Kidney (tissue), 14 donors: Measurements from ENCODE around the gene MCEE. TPM values are rescaled to one million over a fixed set of nuclear protein-coding genes. Genes with fewer than 3 reads are reported as not detected.
A peak's percentile ranks its signal among the peaks of the same experiment; 100 is the strongest.

Experiments
- DNase-seq, 5 donors: peaks; one replicate each; pipeline ENCODE4 v3.0.0-alpha.2; 2013 to 2020
- FAIRE-seq: peaks from 2 replicates; lab custom pipeline; 2012; peaks lifted over from hg19 to GRCh38; lab: Jason Lieb, UNC
- H3K27ac ChIP-seq, 2 donors: one replicate each; pipeline ENCODE4 v1.7.0; 2013; ENCODE audit warnings: low read depth in 2 of 2, low read length in 2 of 2, inconsistent platforms in 1 of 2
- H3K27me3 ChIP-seq: one replicate; pipeline ENCODE4 v1.7.1; 2013; ENCODE audit warnings: low read length, inconsistent platforms; ENCODE audit not compliant: control insufficient read depth, insufficient read depth
- H3K36me3 ChIP-seq, 3 donors: one replicate each; pipeline versions ENCODE4 v1.7.0 to v1.7.1; 2013; ENCODE audit warnings: low read length in 3 of 3, control low read depth in 1 of 3, inconsistent platforms in 1 of 3; ENCODE audit not compliant: insufficient read depth in 3 of 3, control insufficient read depth in 2 of 3
- H3K4me1 ChIP-seq, 3 donors: one replicate each; pipeline versions ENCODE4 v1.7.0 to v1.7.1; 2013; ENCODE audit warnings: low read length in 3 of 3, inconsistent platforms in 1 of 3, low read depth in 1 of 3; ENCODE audit not compliant: control insufficient read depth in 2 of 3, insufficient read depth in 2 of 3
- H3K4me3 ChIP-seq, 3 donors: one replicate each; pipeline versions ENCODE4 v1.7.0 to v1.8.1; 2013; ENCODE audit warnings: low read length in 3 of 3, control low read depth in 1 of 3, inconsistent platforms in 1 of 3
- H3K9ac ChIP-seq, 3 donors: one replicate each; pipeline versions ENCODE4 v1.7.0 to v1.7.1; 2013; ENCODE audit warnings: low read length in 3 of 3, control low read depth in 1 of 3, inconsistent platforms in 1 of 3
- H3K9me3 ChIP-seq, 3 donors: one replicate each; pipeline versions ENCODE4 v1.7.0 to v1.7.1; 2013; ENCODE audit warnings: low read length in 3 of 3, control low read depth in 1 of 3, inconsistent platforms in 1 of 3; ENCODE audit not compliant: control insufficient read depth in 2 of 3, insufficient read depth in 1 of 3
- CTCF ChIP-seq: IDR thresholded peaks from 3 replicates; pipeline ENCODE4 v1.5.1; 2012; ENCODE audit warnings: mild to moderate bottlenecking, moderate library complexity, borderline replicate concordance; ENCODE audit not compliant: insufficient read depth; ENCODE audit errors: extremely low read depth
- intact Hi-C: fragments of 100-400 bp; cut with DNase I; formaldehyde crosslinking; loops from one replicate; pipeline ENCODE4 v1.11.1; 2022
- polyA plus RNA-seq: library from polyadenylated mRNA; stranded (reverse); fragments of 350-450 nt; fragmentation: Illumina TruSeq; extraction: RNeasy Lipid Tissue Mini Kit (QIAGEN cat#74804); gene quantifications from one replicate; pipeline ENCODE4 v1.2.3, GENCODE V29; 2014; ENCODE audit warnings: low read depth, low replicate concordance; ENCODE audit not compliant: insufficient read depth
- total RNA-seq: library from RNA; stranded (reverse); fragmentation: NEBNext Ultra II Directional; extraction: Animal tissue kit (Norgen Biotek cat#: 25700); gene quantifications from one replicate; pipeline ENCODE4 v1.2.1, GENCODE V29; 2021
- donor health status: control.
- donor health status: control.
- donor health status: control.
- donor health status: control.
- donor health status: control.
- donor health status: DM: yes; HTN: yes; CAD: no.
- donor health status: Normal renal cell carcinoma (clear cell type).

The MCEE gene
- total and polyA plus RNA-seq, 2 donors from 2014 or later: 20.3 to 29.0 TPM

- Histone ChIP-seq H3K9ac (no peak overlapping the region), H3K4me3 (no peak overlapping the region), H3K27me3 (no peaks in the 10 kb centered on the region), H3K27ac (no peak overlapping the region), H3K9me3 (no peaks in the 10 kb centered on the region), H3K4me1 (peaks cover 0 to 15% (median 4%) of the 10 kb centered on the region in 3 donors), H3K36me3 (peaks cover 2 to 18% (median 13%) of the 10 kb centered on the region in 3 donors)
- DNase-seq (peak in 1 of 5 donors; percentile 46), FAIRE-seq (no peak)
- no peak for TF ChIP-seq CTCF
- intact Hi-C loops: no loop called here
These were observed 58.2 kb downstream of the MCEE start for GRCh38 chr2:71071681-71072398.

GRCh38 chr2:71070294-71071093, 59.5 kb downstream of the MCEE start:
- Histone ChIP-seq H3K9me3 (no peaks in the 10 kb centered on the region), H3K4me1 (peaks cover 0 to 15% (median 4%) of the 10 kb centered on the region in 3 donors), H3K27me3 (no peaks in the 10 kb centered on the region), H3K36me3 (peaks cover 2 to 18% (median 7%) of the 10 kb centered on the region in 3 donors), H3K27ac (no peak overlapping the region), H3K4me3 (no peak overlapping the region), H3K9ac (no peak overlapping the region)
- peak; percentile 5 for TF ChIP-seq CTCF
- no peak for FAIRE-seq
- intact Hi-C loops: no loop called here
- DNase-seq: peak in 1 of 5 donors; percentile 31

GRCh38 chr2:71069376-71069775, 60.7 kb downstream of the MCEE start:
- no peaks in the 10 kb centered on the region for H3K27me3 ChIP-seq
- H3K4me1 ChIP-seq: peaks cover 0 to 15% (median 4%) of the 10 kb centered on the region in 3 donors
- peak overlapping the region; percentile 96 to 99 (median 98) for H3K4me3 ChIP-seq
- peak overlapping the region; percentile 65 to 99 (median 96) for H3K9ac ChIP-seq
- FAIRE-seq (no peak), DNase-seq (no peak)
- no peak overlapping the region for H3K27ac ChIP-seq
- no peak for TF ChIP-seq CTCF
- H3K36me3 ChIP-seq: peaks cover 2 to 18% (median 7%) of the 10 kb centered on the region in 3 donors
- H3K9me3 ChIP-seq: no peaks in the 10 kb centered on the region
- intact Hi-C loops: no loop called here
